NCI-H2196 treated with DMSO at 0.1 percent for 48 hours (cell line): ENCODE measurements around the gene CD99.
"Not testable (repeated sequence)": the region's sequence is repeated elsewhere in the genome, so short reads cannot be mapped to it uniquely, and the experiment has no call there.

ENCODE experiments used
- DNase-seq: peaks from one replicate; lab custom pipeline; 2025; ENCODE audit not compliant: unreplicated experiment; lab: John Stamatoyannopoulos, UW

Gene CD99

DNA sequence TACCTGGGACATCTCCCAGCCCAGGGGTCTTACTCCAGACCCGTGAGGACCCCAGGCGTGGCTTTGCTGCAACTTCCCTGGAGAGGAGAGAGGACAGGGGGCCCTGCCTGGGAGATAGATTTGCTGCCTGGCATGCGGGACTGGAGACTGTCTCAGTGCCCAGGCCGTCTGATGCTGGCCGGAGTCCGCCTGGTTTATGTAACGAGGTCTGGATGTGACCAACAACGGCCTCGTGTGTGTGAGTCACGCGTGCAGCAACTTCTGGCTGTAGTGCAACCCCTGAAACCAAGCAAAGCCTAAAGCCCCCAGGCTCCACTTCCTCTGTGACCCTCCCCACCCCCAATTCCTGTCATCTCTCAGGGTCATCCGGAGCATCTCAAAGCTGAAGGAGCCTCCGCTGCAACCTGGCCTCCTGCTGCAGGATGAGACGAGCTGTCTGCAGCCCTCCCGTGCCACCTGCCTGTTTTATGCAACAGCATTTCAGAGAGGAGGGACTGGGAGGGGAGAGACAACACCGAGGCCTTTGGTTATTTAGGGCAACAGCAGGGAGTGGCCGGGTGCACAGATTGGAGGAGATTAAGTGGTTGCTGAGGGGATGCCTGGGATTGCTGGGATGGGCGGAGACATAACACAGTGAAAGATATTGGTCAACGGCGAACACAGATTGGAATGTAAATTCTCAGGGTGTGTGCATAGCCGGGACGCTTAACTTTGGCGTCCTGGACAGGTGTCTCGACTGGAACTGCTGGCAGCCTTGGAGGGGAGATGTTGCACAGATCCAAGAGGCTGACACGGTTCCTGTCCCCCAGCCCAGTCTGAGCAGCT, 76.7 kb downstream of the CD99 start:
- DNase-seq, result no peak

DNA sequence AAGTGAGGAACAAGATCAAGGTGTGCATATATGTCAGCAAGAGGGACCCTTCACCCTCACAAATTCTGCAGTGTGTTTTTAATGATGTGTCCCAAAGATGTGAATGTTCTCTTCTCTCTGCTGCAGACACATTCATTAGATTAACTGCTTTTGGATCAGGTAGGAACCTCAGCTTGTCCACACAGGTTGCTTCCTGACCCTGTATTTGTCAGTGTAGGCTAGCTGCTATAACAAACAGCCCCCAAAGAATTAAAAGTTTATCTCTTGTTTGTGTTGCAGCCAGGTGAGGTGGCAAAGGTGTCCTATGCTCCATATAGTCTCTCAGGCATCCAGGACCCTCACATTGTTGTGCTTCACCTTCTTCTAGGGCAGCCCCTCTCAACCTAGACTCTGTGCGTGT, 78.5 kb downstream of the CD99 start:
- DNase-seq, result no peak

DNA sequence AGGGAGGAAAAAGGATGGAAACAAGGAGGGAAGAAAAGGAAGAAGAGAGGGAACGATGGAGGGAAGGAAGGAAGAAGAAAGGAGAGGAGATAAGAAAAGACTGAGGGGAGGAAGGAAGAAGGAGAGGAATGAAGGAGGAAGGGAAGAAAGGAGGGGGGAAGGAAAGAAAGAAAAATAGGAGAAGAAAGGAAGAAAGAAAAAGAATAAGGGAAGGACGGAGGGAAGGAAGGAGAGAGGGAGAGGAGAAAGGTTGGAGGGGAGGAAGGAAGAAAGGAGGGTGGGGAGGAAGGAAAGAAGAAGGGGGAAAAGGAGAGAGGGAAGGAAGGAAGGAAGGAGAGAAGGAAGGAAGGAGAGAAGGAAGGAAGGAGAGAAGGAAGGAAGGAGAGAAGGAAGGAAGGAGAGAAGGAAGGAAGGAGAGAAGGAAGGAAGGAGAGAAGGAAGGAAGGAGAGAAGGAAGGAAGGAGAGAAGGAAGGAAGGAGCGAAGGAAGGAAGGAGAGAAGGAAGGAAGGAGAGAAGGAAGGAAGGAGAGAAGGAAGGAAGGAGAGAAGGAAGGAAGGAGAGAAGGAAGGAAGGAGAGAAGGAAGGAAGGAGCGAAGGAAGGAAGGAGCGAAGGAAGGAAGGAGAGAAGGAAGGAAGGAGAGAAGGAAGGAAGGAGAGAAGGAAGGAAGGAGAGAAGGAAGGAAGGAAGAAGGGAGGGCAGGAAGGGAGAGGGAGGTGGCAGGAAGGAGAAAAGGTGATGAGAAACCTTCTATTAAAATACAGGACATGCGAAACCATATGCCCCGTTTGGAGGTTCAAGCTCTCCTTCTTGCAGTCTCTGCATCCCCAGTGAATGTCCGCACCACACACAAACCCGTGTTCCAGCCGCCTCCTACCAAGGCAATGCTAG, 82.3 kb downstream of the CD99 start:
- not testable (repeated sequence) for DNase-seq

DNA sequence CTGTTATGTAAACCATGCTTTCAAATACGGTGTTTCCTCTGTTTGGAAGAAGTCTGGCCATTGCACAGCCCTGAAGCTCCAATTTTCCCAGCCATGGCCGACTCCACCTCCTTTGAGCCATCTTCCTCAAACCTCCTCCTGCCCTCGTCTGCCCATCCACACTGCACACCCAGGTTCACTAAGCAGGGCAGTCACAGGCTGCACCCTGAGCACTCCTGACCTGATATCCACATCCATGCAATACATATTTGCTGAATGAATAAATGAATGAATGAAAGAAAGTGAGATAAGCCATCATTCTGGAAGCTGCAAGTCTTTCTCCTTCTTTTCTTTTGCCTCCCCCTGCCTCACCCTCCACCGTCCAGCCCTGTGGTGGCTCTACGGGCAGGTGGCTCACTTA, 83.0 kb downstream of the CD99 start:
- no peak for DNase-seq

DNA sequence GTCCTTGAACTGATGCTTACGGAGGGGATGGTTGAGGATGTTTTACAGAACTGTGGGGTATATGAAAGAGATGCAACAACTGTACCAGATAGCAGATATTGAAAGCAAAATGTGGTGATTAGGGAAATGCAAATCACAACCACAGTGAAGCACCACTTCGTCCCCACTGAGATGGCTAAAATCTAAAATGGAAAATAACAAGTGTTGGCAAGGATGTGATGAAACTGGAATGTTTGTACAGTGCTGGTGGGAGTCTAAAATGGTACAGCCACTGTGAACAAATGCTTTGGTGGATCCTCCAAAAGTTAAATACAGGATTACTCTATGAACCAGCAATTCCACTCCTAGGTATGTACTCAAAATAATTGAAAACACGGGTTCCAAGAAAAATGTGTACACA, 83.7 kb downstream of the CD99 start:
- no peak for DNase-seq

DNA sequence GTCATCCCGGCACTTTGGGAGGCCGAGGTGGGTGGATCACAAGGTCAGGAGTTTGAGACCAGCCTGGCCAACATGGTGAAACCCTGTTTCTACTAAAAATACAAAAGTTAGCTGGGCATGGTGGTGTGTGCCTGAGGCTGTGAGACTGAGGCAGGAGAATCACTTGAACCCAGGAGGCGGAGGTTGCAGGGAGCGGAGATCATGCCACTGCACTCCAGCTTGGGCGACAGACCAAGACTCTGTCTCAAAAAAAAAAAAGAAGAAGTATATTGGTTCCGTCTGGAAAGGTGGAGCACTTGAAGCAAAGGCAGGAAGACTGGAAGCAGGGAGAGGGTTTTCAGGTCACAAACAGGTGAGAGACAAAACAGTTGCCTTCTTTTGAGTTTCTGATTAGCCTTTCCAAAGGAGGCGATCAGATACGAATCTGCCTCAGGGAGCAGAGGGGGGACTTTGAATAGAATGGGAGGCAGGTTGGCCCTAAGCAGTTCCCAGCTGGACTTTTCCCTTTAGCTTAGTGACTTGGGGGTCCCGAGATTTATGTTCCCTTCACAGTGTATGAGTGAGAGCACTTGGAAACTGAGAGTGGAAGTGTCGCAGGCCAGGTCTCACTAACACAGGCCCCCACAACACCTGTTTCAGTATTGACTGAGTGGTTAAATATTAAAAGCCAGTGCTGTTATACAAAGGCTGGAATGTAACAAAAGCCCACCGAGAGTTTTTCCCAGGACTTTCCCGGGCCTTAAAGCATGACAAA, 89.6 kb downstream of the CD99 start:
- DNase-seq, result not testable (repeated sequence)

DNA sequence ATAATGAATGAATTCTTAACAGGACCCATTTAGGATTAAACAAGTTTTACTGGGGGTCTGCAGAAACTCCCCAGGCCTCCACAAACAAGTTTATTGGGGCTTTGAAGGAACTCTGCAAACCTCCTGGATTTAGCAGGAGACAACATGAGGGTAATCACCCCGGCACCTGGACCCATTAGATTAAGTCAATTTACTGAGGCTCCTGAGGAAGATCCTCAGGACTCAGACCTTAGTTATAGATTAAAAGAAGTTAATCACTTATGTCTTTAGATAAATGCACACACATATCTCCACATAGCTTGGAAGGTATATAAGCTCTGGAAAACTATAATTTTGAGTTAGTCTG, 90.1 kb downstream of the CD99 start:
- DNase-seq, result no peak

DNA sequence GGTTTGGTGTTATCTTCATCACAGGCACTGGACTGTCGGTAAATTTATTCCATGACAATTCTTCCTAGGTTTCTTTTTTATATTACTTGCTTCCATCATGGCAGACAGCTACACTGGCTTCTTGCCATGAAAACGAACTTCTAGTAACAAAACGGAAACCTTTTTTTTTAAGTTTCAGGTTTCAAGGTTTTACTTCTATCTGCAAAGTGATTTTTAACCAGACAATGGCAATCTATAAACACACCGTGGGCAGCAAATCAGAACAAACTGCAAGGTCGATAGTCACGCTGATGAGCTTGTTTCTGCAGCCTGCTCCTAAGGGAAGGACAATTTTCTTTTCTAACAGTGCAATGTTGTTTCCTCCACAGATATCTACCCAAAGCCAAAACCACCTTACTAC, 90.6 kb downstream of the CD99 start:
- DNase-seq, result no peak

DNA sequence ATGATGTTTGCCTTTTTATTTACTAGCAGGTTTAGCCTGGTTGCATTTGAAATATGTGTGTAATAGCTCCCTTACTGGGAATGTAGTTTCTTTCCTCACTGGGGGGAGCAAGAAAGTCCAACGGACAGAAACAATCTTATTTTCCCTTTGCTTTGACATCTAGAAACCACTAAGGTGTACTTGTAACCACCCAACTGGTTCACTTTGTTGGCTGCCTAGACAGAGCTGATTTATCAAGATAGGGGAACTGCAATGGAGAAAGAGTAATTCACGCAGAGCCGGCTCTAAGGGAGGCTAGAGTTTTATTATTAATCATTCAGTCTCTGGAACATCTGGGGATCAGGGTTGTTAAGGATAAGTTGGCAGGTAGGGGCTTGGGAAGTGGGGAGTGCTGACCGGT, 91.1 kb downstream of the CD99 start:
- DNase-seq, result no peak

DNA sequence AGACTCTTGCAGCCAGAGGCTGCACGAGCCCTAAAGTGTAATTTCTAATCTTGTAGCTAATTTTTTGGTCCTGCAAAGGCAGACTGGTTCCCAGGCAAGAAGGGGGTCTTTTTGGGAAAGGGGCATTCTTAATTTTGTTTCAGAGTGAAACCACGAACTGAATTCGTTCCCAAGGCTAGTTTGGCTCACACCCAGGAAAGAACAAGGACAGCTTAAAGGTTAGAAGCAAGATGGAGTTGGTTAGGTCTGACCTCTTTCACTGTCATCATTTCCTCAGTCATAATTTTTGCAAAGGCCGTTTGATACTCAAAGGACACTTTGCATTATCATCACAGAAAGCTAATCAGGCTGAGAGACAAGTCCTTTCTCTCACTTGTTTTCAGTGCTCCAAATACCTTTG, 91.7 kb downstream of the CD99 start:
- no peak for DNase-seq

DNA sequence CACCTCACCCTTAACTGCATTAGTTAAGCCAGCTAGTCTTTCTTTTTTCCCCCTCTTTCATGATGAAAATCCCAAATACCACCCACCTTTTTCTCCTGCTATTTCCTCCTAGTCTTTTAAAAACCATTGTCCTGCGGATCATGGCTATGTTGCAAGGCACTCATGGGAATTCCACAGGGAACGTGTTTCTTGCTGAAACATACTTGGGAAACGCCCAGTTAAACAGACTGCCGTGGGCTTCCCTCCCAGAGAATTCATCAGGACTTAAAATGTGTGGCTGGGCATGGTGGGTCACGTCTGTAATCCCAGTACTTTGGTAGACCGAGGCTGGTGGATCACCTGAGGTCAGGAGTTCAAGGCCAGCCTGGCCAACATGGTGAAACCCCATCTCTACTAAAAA, 92.9 kb downstream of the CD99 start:
- no peak for DNase-seq

DNA sequence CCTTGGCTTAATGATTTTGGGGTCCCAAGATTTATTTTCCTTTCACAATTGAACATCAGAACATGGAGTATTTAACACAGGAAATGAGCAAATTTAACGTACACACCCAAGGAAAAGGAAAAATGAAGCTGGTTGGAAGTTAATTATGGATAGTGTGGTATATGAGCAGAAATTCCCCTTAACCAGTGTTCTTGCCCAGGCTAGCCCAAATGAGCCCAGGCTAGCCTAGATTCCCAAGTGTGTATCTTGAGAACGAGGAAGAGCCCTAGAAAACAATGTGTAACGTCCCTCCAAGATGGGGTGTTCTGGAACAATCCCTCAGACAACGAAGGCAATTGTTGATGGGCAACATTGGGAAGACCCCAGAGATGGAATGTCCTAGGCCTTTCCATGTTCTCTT, 94.4 kb downstream of the CD99 start:
- DNase-seq, result no peak

DNA sequence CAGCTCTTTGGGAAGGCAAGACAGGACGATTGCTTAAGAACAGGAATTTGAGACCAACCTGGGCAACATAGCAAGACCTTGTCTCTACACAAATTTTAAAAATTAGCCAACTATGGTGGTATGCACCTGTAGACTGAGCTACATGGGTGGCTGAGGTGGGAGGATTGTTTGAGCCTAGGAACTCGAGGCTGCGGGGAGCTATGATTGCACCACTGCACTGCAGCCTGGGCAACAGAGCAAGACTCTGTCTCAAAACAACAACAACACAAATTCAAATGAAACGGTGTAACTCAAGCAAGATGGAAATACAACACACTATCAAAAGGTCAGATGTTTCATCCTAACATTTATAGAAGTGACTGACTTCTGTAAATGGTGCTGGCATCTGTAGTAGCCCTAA, 97.9 kb downstream of the CD99 start:
- DNase-seq, result no peak

DNA sequence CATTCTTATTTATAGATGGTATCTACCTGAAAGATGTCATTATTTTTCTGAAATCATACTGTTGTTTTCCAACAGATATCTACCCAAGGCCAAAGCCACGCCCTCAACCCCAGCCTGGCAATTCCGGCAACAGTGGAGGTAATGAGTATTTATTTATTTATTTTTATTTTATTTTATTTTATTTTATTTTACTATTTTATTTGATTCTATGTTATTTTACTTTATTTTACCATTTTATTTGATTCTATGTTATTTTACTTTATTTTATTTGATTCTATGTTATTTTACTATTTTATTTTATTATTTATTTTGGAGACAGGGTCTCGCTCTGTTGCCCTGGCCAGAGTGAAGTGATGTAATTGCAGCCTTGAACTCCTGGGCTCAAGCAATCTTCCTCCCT, 98.5 kb downstream of the CD99 start:
- DNase-seq, result no peak
